ENCODE results near the gene SAMD14. TPM values are rescaled to one million over a fixed set of nuclear protein-coding genes. Genes with fewer than 3 reads are reported as not detected.

Gene SAMD14
- total RNA-seq, 1 experiment from 2014 or later: 5.9 TPM

DNA sequence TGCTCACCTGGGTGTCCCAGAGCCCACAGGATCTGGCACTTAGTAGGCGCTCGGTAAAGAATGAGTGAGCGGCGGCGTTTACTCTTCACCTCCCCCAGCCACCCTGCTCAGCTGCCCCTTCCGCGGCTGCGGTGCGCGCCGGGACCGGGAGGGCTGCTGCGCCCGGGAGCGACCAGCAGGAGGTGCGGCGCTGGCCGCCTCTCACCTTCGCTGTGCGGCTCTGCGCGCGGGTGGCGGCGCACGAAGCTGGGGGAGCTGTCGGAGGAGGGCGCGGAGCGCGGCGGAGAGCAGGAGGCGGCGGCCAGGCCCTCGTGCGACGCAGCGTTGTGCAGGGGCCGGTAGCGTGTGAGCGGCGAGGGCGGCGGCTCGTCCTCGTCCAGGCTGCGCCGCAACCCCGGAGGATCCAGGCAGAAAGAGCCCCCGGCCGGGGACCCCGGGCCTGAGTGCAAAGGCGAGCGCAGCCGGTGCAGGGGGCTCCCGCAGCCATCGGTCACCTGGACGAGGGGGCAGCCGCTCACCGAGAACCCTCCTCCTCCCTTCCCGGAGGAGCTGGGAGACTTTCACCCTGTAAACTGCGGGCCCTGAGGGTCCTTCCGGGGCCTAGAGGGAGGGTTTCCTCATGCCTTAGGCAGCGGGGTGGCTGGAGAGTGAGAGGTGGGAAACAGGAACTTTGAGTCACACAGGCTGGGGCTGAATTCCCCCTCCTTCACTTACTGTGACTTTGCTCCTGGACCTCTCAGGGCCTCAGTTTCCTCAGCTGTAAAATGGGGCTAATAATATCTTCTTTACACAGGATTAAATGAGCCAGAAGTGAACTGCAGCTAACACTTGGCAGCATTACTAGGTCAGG, 12.5 kb downstream of the SAMD14 start (continued):
- TF ChIP-seq, protein P1, sequence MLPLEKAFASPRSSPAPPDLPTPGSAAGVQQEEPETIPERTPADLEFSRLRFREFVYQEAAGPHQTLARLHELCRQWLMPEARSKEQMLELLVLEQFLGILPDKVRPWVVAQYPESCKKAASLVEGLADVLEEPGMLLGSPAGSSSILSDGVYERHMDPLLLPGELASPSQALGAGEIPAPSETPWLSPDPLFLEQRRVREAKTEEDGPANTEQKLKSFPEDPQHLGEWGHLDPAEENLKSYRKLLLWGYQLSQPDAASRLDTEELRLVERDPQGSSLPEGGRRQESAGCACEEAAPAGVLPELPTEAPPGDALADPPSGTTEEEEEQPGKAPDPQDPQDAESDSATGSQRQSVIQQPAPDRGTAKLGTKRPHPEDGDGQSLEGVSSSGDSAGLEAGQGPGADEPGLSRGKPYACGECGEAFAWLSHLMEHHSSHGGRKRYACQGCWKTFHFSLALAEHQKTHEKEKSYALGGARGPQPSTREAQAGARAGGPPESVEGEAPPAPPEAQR (CRISPR knock-in tag; IDR thresholded peaks at IDR 0.05): no peak
- TF ChIP-seq, protein P2, sequence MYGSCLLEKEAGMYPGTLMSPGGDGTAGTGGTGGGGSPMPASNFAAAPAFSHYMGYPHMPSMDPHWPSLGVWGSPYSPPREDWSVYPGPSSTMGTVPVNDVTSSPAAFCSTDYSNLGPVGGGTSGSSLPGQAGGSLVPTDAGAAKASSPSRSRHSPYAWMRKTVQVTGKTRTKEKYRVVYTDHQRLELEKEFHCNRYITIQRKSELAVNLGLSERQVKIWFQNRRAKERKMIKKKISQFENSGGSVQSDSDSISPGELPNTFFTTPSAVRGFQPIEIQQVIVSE (CRISPR knock-in tag; IDR thresholded peaks at IDR 0.05; ENCODE audit: borderline replicate concordance): no peak
- TF ChIP-seq, protein P3, sequence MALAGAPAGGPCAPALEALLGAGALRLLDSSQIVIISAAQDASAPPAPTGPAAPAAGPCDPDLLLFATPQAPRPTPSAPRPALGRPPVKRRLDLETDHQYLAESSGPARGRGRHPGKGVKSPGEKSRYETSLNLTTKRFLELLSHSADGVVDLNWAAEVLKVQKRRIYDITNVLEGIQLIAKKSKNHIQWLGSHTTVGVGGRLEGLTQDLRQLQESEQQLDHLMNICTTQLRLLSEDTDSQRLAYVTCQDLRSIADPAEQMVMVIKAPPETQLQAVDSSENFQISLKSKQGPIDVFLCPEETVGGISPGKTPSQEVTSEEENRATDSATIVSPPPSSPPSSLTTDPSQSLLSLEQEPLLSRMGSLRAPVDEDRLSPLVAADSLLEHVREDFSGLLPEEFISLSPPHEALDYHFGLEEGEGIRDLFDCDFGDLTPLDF (CRISPR knock-in tag; IDR thresholded peaks at IDR 0.05): no peak
- TF ChIP-seq, protein P4, sequence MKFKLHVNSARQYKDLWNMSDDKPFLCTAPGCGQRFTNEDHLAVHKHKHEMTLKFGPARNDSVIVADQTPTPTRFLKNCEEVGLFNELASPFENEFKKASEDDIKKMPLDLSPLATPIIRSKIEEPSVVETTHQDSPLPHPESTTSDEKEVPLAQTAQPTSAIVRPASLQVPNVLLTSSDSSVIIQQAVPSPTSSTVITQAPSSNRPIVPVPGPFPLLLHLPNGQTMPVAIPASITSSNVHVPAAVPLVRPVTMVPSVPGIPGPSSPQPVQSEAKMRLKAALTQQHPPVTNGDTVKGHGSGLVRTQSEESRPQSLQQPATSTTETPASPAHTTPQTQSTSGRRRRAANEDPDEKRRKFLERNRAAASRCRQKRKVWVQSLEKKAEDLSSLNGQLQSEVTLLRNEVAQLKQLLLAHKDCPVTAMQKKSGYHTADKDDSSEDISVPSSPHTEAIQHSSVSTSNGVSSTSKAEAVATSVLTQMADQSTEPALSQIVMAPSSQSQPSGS (CRISPR knock-in tag; IDR thresholded peaks at IDR 0.05; ENCODE audit: borderline replicate concordance, low read depth): no peak
- TF ChIP-seq GABPB1 (CRISPR knock-in tag; IDR thresholded peaks at IDR 0.05) (0 out of 2 replicates have a peak, but pooled peaks have one; percentile 21), HMGA2 (CRISPR knock-in tag; IDR thresholded peaks at IDR 0.05) (no peak), NFATC4 (CRISPR knock-in tag; IDR thresholded peaks at IDR 0.05) (no peak), CREB1 (CRISPR knock-in tag; IDR thresholded peaks at IDR 0.05) (no peak), FOXK1 (CRISPR knock-in tag; IDR thresholded peaks at IDR 0.05) (peak; percentile 87), RORB (CRISPR knock-in tag; IDR thresholded peaks at IDR 0.05) (no peak), ZNF416 (CRISPR knock-in tag; IDR thresholded peaks at IDR 0.05) (no peak), ZNF121 (CRISPR knock-in tag; IDR thresholded peaks at IDR 0.05) (no peak), ZNF671 (CRISPR knock-in tag; IDR thresholded peaks at IDR 0.05) (no peak), KAT7 (CRISPR knock-in tag; IDR thresholded peaks at IDR 0.05; ENCODE audit: borderline replicate concordance) (peak; percentile 82; the same call in 1 of the 2 replicates), ESRRA (CRISPR knock-in tag; IDR thresholded peaks at IDR 0.05; ENCODE audit: borderline replicate concordance) (peak; percentile 80; the same call in 1 of the 2 replicates), ATF1 (CRISPR knock-in tag; IDR thresholded peaks at IDR 0.05) (0 out of 2 replicates have a peak, but pooled peaks have one; percentile 54), ZBTB21 (CRISPR knock-in tag; IDR thresholded peaks at IDR 0.05; ENCODE audit: borderline replicate concordance) (no peak; the same call in 1 of the 2 replicates), ZNF263 (CRISPR knock-in tag; IDR thresholded peaks at IDR 0.05; ENCODE audit: low read depth) (peak; percentile 61), RELA (CRISPR knock-in tag; IDR thresholded peaks at IDR 0.05; ENCODE audit: borderline replicate concordance) (peak; percentile 84; the same call in 1 of the 2 replicates), ETV6 (CRISPR knock-in tag; IDR thresholded peaks at IDR 0.05) (peak; percentile 52; the same call in 1 of the 2 replicates), JAZF1 (CRISPR knock-in tag; IDR thresholded peaks at IDR 0.05) (no peak)
- TF ChIP-seq, protein P5, sequence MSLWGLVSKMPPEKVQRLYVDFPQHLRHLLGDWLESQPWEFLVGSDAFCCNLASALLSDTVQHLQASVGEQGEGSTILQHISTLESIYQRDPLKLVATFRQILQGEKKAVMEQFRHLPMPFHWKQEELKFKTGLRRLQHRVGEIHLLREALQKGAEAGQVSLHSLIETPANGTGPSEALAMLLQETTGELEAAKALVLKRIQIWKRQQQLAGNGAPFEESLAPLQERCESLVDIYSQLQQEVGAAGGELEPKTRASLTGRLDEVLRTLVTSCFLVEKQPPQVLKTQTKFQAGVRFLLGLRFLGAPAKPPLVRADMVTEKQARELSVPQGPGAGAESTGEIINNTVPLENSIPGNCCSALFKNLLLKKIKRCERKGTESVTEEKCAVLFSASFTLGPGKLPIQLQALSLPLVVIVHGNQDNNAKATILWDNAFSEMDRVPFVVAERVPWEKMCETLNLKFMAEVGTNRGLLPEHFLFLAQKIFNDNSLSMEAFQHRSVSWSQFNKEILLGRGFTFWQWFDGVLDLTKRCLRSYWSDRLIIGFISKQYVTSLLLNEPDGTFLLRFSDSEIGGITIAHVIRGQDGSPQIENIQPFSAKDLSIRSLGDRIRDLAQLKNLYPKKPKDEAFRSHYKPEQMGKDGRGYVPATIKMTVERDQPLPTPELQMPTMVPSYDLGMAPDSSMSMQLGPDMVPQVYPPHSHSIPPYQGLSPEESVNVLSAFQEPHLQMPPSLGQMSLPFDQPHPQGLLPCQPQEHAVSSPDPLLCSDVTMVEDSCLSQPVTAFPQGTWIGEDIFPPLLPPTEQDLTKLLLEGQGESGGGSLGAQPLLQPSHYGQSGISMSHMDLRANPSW (CRISPR knock-in tag; conservative IDR thresholded peaks at IDR 0.05; ENCODE audit: low read depth): no peak
- TF ChIP-seq, protein P6, sequence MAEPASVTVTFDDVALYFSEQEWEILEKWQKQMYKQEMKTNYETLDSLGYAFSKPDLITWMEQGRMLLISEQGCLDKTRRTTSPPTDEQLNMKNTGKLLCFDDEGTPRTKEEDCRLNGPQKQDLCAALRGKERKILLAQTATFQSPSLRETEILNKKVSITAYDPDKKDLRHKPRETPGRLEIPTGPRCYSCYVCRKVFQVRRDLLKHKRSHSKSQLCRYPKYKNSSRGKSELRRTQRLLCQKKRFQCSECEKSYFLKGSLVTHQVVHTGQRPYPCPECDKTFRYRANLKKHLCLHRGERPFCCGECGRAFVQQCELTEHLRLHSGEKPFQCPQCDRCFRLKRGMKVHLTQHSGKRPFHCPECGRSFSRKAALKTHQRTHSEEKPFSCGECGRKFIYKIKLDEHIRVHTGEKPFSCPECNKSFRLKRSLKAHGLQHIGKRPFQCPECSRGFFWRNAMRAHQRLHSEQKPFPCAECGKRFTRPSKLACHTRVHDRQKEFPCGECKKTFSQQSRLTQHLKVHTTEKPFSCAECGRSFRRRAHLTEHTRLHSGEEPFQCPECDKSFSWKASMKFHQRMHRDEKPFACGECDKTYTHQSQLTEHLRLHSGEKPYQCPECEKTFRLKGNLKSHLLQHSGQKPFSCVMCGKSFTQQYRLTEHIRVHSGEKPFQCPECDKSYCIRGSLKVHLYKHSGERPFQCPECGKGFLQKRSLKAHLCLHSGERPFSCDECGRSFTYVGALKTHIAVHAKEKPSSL (CRISPR knock-in tag; conservative IDR thresholded peaks at IDR 0.05): no peak
- TF ChIP-seq, protein P7, sequence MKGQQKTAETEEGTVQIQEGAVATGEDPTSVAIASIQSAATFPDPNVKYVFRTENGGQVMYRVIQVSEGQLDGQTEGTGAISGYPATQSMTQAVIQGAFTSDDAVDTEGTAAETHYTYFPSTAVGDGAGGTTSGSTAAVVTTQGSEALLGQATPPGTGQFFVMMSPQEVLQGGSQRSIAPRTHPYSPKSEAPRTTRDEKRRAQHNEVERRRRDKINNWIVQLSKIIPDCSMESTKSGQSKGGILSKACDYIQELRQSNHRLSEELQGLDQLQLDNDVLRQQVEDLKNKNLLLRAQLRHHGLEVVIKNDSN (CRISPR knock-in tag; IDR thresholded peaks at IDR 0.05): no peak
- TF ChIP-seq, protein P8, sequence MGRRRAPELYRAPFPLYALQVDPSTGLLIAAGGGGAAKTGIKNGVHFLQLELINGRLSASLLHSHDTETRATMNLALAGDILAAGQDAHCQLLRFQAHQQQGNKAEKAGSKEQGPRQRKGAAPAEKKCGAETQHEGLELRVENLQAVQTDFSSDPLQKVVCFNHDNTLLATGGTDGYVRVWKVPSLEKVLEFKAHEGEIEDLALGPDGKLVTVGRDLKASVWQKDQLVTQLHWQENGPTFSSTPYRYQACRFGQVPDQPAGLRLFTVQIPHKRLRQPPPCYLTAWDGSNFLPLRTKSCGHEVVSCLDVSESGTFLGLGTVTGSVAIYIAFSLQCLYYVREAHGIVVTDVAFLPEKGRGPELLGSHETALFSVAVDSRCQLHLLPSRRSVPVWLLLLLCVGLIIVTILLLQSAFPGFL (CRISPR knock-in tag; IDR thresholded peaks at IDR 0.05; ENCODE audit: borderline replicate concordance): no peak

Measured in WTC11 (cell line).